A204.1 (cell line): ENCODE measurements around the gene RAB44.

ENCODE experiments used
- FAIRE-seq: peaks from 2 replicates; lab custom pipeline; 2012; peaks lifted over from hg19 to GRCh38; lab: Jason Lieb, UNC

RAB44 gene

DNA sequence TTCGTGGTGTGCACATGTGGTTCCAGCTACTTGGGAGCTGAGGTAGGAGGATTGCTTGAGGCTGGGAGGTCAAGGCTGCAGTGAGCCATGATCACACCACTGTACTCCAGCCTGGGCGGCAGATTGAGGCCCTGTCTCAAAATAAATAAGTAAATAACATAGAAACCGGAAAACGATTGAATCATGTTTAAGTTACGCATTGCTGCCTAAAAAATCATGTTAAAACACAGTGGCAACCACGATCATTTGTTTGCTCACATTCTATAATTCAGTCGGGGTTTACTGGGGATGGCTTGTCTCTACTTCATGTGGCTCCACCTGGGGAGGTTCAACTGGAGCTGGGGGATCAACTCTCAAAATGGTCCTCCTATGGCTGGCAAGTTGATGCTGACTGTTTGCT is 27.4 kb upstream of the RAB44 start:
- no peak for FAIRE-seq

DNA sequence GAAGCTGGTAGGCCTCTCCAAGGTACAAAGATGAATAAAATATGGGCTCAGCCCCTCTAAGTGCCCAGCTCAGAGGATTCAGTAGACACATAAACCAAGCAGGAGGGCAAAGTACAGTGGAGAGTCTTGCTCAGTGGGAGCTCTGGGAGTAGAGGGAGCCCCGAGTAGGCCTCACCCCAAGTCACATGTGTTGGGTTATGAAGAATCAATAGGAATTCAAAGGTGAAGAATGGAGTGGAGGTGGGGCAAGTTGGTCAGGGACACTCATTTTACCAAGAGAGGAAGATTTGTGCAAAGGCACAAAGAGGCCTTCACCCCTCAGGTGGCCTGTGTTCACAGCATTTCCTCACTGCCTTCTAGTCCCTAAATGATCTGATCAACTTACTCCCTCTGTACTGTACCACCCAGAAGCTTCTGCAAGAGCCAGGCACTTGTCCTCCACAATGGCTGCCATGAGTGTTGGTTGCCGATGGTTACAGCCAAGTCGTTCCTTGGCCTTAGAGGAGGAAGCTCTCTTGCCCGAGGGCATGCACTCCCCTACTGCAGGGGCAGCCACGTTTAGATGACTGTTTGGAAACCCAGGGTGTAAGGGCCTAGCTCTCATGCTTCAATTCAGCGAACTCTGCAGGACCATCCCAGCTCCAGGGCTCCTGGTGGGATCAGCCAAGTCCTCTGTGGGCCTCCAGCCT is 25.8 kb upstream of the RAB44 start:
- FAIRE-seq = no peak

DNA sequence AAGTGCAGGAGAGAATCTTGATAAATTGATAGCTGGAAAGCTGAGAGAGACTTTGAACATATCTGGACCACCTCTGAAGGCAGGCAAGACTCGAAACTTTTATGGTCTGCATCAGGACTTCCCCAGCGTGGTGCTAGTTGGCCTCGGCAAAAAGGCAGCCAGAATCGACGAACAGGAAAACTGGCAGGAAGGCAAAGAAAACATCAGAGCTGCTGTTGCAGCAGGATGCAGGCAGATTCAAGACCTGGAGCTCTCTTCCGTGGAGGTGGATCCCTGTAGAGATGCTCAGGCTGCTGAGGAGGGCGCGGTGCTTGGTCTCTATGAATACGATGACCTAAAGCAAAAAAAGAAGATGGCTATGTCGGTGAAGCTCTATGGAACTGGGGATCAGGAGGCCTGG is 23.7 kb upstream of the RAB44 start:
- FAIRE-seq = no peak

DNA sequence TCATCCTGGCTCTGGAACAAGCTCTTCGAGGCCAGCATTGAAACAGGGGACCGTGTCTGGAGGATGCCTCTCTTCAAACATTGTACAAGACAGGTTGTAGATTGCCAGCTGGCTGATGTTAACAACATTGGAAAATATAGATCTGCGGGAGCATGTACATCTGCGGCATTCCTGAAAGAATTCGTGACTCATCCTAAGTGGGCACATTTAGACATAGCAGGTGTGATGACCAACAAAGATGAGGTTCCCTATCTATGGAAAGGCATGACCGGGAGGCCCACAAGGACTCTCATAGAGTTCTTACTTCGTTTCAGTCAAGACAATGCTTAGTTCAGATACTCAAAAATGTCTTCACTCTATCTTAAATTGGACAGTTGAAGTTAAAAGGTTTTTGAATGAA is 22.7 kb upstream of the RAB44 start:
- FAIRE-seq = no peak

DNA sequence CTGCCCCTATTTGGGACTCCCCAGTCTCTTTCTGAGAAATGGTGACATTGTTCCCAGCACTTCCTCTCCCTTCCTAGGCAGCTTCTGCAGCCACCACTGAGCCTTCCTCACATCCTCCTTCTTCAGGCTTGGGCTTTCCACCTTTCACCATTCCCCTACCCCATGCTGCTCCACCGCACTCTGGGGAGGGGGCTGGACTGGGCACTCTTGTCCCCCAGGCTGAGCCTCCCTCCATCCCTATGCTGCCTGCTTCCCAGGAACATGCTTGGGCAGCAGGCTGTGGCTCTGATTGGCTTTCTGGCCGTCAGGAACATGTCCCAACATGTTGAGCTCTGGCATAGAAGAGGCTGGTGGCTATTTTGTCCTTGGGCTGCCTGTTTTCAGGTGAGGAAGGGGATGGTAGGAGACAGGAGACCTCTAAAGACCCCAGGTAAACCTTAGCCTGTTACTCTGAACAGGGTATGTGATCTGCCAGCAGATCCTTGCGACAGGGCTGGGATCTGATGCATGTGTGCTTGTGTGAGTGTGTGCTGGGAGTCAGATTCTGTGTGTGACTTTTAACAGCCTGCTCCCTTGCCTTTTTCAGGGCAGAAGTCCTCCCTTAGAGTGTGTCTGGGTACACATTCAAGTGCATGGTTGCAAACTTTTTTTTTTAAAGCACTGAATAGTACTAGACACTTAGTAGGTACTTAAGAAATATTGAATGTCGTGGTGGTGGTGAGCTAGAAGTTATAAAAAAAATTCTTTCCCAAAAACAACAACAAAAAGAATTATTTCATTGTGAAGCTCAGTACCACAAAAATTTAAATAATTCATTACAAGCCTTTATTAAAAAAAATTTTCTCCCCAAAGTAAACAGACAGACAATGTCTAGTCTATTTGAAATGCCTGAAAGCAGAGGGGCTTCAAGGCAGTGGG is 21.2 kb upstream of the RAB44 start:
- no peak for FAIRE-seq

DNA sequence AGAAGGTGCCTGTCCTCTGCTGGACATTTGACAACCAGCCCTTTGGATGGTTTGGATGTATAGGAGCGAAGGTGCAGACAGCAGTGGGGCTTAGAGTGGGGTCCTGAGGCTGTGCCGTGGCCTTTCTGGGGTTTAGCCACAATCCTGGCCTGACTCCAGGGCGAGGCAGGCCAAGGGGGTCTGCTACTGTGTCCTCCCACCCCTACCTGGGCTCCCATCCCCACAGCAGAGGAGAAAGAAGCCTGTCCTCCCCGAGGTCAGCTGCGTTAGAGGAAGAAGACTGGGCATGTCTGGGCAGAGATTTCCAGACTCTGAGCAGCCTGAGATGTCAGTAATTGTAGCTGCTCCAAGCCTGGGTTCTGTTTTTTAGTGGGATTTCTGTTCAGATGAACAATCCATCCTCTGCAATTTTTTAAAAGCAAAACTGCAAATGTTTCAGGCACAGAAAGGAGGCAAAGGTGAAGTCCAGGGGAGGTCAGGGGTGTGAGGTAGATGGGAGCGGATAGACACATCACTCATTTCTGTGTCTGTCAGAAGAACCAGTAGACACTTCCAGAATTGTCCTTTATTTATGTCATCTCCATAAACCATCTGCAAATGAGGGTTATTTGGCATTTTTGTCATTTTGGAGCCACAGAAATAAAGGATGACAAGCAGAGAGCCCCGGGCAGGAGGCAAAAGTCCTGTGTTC is 20.4 kb upstream of the RAB44 start:
- no peak for FAIRE-seq

DNA sequence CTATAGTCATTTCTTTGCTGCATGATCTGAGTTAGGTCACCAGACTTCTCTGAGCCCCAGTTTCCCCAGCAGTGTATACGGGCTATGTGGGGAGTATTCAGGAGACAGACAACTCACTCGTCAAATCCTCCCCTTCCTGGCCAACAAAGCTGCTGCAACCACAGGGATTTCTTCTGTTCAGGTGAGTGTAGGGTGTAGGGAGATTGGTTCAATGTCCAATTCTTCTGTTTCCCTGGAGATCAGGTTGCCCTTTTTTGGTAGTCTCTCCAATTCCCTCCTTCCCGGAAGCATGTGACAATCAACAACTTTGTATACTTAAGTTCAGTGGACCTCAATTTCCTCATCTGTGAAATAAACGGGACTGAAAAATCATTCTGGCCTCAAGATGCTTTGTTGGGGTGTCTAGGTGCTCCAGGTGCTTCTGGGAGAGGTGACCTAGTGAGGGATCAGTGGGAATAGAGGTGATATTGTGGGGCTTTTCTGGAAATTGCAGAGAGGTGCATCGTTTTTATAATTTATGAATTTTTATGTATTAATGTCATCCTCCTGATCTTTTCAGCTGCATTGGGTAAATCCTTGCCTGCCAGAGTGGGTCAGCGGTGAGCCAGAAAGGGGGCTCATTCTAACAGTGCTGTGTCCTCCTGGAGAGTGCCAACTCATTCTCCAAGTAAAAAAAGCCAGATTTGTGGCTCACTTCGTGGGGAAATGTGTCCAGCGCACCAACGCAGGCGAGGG is 19.7 kb upstream of the RAB44 start:
- no peak for FAIRE-seq

DNA sequence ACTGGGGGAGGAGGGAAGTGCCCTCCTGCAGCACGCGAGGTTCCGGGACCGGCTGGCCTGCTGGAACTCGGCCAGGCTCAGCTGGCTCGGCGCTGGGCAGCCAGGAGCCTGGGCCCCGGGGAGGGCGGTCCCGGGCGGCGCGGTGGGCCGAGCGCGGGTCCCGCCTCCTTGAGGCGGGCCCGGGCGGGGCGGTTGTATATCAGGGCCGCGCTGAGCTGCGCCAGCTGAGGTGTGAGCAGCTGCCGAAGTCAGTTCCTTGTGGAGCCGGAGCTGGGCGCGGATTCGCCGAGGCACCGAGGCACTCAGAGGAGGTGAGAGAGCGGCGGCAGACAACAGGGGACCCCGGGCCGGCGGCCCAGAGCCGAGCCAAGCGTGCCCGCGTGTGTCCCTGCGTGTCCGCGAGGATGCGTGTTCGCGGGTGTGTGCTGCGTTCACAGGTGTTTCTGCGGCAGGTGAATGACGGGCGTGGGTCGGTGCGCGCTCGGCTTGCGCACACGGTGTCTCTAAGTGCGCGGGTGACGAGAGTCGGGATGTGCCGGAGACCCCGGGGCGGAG is 19.1 kb upstream of the RAB44 start, which contains the start of gene CDKN1A:
Gene CDKN1A (plus strand): TSS at position 227 of the 555 bp plus-strand sequence. CDS start 5,388 bp downstream, outside the sequence.
- FAIRE-seq = no peak

DNA sequence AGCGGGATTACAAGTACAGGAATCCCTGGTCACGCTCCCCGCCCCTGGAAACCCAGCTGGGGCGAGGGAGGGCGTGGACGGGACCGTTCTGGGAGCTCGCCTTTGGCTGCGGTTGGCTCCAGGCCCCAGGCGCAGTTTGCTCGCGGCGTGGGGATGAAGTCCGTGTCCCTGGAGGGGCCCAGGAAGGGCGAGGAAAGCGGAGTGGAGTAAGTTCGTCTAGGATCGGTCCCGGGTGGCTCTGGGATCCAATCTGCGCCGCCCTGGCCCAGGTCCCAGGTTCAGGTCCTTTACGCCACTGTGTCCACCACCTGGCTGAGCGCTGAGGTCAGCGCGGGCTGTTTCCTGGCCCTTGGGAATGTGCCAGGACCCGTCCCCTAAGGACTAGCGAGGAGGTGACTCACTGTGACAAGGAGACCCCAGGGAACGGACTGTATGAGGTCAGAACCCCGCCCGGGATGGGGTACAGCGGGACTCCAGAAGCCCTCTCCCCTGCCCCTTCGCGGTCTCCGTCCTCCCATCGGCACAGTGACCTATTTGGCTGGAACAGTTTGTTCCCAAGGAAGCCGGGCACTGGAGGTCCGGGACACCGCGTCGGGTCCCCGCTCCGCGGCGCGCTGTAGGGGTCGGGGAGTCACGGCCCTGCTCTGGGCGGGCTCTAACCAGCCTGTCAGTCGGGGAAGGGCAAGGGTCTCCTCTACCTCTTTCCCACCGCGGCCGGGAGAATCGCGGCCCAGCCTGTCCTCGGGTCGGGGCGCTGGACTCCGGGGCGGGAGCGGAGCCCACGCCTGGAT is 18.4 kb upstream of the RAB44 start:
- no peak for FAIRE-seq

DNA sequence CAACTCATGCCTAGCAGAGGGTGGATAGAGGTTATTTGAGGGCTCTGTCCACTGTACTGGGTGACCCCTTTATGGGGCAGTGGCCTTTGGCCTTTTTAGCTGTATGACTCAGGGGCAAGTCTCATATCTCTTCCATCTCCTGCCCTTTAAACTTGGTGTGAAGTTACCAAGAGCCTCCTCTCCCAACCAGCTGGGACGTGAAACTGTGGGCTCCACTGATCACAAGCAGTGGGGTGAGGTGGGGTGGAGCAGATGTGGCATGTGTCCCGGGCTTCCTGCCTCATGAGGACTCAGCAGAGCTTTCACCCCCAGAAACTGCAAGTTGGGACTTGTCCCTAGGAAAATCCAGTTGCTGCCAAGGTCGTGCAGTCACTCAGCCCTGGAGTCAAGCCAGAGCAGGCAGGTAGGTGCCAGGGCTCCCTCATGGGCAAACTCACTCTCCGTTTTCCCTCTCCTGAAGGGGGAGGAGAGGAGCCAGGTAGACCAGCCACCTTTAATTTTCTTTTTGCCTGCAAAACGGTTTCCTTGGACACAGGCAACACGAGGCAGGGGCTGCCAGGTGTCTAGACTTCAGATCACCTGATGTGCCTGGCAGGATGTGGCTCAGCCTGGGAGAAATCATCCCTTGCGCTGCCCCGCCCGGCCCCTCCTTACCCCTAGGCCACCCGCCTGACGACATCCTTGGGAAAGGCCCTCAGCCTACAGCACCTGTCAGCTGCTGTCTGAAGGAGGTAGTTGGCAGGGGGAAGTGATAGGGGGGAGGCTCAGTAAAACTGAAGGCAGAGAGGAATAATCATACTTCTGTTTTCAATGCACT is 15.1 kb upstream of the RAB44 start:
- no peak for FAIRE-seq

DNA sequence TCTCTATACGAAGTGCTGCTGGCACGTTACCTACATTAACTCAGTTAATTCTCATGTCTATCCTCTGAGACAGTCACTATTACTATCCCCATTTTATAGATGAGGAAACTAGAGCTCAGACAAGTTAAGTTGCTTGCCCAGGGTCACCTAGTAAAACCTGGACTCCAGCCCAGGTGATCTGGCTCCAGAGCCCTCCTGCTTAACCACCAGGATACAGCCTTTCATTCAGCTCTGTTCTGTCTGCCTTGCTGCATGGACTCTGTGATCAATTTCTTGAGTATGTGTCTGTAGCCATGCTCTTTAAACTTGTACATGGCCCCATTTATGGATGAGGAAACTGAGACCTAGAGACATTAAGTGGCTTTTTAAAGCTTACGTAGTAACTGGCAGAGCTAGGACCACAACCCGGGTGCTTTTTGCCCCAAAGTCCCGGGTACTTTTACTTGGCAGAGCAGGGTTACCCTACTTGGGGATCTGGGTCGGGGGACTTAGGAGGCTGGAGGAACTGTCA is 14.4 kb upstream of the RAB44 start:
- no peak for FAIRE-seq

DNA sequence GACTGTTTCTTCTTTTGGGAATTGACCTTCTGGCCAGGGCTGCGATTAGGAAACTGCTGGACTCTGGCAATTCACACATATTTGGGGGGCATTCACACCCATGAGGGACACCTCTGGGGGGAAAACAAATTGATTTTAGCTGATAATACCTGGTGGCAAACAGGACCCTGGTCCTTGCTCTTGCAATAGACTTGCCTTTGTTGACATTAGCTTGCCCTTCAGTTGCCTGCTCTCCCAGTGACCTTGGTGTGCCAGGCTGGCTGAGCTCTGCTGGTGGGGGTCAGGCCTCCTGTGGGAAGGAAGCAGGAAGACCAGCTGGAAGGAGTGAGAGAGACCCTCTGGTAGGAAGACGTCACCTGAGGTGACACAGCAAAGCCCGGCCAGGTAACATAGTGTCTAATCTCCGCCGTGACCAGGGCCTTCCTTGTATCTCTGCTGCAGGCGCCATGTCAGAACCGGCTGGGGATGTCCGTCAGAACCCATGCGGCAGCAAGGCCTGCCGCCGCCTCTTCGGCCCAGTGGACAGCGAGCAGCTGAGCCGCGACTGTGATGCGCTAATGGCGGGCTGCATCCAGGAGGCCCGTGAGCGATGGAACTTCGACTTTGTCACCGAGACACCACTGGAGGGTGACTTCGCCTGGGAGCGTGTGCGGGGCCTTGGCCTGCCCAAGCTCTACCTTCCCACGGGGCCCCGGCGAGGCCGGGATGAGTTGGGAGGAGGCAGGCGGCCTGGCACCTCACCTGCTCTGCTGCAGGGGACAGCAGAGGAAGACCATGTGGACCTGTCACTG is 13.8 kb upstream of the RAB44 start:
- no peak for FAIRE-seq

DNA sequence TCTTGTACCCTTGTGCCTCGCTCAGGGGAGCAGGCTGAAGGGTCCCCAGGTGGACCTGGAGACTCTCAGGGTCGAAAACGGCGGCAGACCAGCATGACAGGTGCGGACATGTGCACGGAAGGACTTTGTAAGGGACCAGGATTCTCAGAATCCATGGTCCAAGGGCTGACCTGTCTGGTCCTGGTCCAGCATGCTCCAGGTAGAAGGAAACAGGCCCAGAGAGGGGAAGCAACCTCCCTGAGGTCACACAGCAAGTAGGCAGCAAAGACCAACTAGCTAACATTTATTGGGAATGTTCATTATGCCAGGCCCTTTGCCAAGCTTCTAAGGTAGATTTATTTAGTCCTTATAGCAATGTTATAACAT is 13.2 kb upstream of the RAB44 start:
- FAIRE-seq = no peak

DNA sequence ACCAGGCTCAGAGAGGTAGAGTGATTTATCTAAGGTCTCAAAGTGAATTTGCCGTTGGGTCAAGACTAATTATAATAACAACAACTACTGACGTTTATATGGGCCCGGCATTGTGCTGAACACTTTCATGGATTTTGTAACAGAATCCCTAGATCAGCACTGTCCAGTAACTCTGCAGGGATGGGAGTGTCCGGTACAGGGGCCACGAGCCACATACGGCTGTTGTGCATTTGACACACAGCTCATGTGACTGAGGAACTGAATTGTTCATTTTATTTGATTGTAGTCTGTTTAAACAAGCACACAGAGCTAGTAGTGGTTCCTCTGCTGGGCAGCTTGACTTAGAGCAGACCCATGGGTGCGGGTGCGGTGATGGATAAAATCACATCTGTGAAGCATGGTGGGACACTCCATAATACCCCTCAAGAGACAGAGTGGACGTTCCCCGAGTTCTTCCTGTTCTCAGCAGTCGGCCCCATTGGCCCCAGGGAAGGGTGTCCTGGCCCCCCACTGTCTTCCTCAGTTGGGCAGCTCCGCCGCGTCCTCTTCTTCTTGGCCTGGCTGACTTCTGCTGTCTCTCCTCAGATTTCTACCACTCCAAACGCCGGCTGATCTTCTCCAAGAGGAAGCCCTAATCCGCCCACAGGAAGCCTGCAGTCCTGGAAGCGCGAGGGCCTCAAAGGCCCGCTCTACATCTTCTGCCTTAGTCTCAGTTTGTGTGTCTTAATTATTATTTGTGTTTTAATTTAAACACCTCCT is 12.3 kb upstream of the RAB44 start:
- FAIRE-seq = no peak

DNA sequence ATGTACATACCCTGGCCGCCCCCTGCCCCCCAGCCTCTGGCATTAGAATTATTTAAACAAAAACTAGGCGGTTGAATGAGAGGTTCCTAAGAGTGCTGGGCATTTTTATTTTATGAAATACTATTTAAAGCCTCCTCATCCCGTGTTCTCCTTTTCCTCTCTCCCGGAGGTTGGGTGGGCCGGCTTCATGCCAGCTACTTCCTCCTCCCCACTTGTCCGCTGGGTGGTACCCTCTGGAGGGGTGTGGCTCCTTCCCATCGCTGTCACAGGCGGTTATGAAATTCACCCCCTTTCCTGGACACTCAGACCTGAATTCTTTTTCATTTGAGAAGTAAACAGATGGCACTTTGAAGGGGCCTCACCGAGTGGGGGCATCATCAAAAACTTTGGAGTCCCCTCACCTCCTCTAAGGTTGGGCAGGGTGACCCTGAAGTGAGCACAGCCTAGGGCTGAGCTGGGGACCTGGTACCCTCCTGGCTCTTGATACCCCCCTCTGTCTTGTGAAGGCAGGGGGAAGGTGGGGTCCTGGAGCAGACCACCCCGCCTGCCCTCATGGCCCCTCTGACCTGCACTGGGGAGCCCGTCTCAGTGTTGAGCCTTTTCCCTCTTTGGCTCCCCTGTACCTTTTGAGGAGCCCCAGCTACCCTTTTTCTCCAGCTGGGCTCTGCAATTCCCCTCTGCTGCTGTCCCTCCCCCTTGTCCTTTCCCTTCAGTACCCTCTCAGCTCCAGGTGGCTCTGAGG is 11.5 kb upstream of the RAB44 start:
- FAIRE-seq = no peak

DNA sequence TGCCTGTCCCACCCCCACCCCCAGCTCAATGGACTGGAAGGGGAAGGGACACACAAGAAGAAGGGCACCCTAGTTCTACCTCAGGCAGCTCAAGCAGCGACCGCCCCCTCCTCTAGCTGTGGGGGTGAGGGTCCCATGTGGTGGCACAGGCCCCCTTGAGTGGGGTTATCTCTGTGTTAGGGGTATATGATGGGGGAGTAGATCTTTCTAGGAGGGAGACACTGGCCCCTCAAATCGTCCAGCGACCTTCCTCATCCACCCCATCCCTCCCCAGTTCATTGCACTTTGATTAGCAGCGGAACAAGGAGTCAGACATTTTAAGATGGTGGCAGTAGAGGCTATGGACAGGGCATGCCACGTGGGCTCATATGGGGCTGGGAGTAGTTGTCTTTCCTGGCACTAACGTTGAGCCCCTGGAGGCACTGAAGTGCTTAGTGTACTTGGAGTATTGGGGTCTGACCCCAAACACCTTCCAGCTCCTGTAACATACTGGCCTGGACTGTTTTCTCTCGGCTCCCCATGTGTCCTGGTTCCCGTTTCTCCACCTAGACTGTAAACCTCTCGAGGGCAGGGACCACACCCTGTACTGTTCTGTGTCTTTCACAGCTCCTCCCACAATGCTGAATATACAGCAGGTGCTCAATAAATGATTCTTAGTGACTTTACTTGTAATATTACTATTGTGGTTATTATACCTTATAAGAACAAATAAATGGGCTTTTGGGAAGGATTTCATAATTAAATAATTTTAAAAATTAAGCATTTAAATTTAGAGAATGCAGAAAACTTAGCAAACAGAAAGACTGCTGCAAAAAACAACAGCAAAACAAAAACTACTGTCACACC is 10.7 kb upstream of the RAB44 start:
- no peak for FAIRE-seq
